Lower leg skin (tissue), 3 donors: Measurements from ENCODE around the gene PANK4.

Experiments used
- POLR2A ChIP-seq, 2 donors: fragments of 450-650 bp; IDR thresholded peaks; one replicate each; pipeline ENCODE4 v1.6.1; 2016 to 2017; ENCODE audit warnings: antibody characterized with exemption in 2 of 2, mild to moderate bottlenecking in 1 of 2, moderate library complexity in 1 of 2
- TF ChIP-seq, protein P1 (sequence below), 3 donors: fragments of 450-650 bp; IDR thresholded peaks; one replicate each; pipeline ENCODE4 v1.5.1; 2016; ENCODE audit warnings: antibody characterized with exemption in 3 of 3, mild to moderate bottlenecking in 3 of 3, moderate library complexity in 2 of 3

DNA sequence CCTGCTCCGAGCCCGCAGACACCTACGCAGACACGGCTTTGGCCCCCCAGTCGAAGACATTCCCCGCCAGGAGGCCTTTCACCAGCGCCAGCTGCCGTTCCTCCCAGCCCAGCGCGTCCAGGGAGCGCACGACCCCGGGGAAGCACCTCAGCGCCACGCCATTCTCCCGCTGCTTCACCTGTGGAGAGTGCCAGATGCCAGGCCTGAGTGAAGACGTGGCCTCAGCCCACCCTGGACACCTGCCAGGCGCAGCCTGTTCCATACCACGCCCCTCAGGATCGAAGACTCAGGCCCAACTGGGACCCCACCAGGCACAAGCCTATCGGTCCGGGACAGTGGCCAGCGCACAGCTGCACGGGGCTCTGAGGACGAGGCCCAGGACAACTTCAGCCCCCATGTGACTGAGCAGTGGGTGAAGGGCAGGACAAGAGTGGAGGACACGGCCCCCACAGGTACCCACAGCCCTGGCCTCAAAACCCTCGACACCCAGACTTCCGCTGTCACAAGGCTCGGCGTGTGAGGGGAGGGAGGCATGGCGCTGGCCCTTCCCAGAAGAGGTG, 13.5 kb downstream of the PANK4 start:
- TF ChIP-seq, protein P1, sequence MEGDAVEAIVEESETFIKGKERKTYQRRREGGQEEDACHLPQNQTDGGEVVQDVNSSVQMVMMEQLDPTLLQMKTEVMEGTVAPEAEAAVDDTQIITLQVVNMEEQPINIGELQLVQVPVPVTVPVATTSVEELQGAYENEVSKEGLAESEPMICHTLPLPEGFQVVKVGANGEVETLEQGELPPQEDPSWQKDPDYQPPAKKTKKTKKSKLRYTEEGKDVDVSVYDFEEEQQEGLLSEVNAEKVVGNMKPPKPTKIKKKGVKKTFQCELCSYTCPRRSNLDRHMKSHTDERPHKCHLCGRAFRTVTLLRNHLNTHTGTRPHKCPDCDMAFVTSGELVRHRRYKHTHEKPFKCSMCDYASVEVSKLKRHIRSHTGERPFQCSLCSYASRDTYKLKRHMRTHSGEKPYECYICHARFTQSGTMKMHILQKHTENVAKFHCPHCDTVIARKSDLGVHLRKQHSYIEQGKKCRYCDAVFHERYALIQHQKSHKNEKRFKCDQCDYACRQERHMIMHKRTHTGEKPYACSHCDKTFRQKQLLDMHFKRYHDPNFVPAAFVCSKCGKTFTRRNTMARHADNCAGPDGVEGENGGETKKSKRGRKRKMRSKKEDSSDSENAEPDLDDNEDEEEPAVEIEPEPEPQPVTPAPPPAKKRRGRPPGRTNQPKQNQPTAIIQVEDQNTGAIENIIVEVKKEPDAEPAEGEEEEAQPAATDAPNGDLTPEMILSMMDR (IDR thresholded peaks at IDR 0.05): no peak
- TF ChIP-seq POLR2A (IDR thresholded peaks at IDR 0.05): no peak
